Thyroid gland (tissue), 4 donors: Measurements from ENCODE around the gene ASCC1.

Experiments
- POLR2A ChIP-seq, 2 donors: fragments of 450-650 bp; IDR thresholded peaks; one replicate each; pipeline ENCODE4 v1.6.1; 2017; ENCODE audit warnings: antibody characterized with exemption in 2 of 2, mild to moderate bottlenecking in 2 of 2, moderate library complexity in 1 of 2
- TF ChIP-seq, protein P1 (sequence below), 6 experiments: fragments of 200-600 bp in 3 of 6; fragments of 450-650 bp in 3 of 6; sonication (generic) in 3 of 6; IDR thresholded peaks; one replicate each; pipeline ENCODE4 v1.5.1; 2016 to 2019; ENCODE audit warnings: antibody characterized with exemption in 6 of 6, mild to moderate bottlenecking in 2 of 6, inconsistent platforms in 1 of 6, moderate library complexity in 1 of 6

DNA sequence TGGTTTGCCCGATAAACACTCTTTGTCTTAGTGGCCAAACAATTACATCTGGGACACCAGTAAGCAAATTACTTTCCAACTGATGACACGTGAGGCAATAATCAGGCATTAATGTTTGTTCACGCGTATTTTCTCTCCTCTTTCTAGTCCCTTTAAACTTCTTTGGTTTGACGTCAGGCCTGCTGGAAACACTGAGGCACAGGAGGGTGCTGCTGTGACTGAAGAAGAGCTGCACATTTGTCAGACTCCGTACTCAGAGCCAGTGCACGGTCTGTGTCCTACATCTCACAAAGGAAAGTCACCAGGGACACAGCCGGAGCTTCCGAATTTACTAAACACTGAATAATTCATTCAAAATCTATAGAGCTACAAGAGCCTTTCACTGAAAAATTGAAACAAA lies 57.9 kb downstream of the ASCC1 start:
- TF ChIP-seq POLR2A (IDR thresholded peaks at IDR 0.05) = no peak
- TF ChIP-seq, protein P1, sequence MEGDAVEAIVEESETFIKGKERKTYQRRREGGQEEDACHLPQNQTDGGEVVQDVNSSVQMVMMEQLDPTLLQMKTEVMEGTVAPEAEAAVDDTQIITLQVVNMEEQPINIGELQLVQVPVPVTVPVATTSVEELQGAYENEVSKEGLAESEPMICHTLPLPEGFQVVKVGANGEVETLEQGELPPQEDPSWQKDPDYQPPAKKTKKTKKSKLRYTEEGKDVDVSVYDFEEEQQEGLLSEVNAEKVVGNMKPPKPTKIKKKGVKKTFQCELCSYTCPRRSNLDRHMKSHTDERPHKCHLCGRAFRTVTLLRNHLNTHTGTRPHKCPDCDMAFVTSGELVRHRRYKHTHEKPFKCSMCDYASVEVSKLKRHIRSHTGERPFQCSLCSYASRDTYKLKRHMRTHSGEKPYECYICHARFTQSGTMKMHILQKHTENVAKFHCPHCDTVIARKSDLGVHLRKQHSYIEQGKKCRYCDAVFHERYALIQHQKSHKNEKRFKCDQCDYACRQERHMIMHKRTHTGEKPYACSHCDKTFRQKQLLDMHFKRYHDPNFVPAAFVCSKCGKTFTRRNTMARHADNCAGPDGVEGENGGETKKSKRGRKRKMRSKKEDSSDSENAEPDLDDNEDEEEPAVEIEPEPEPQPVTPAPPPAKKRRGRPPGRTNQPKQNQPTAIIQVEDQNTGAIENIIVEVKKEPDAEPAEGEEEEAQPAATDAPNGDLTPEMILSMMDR (IDR thresholded peaks at IDR 0.05) = no peak
